GM12872 (cell line): ENCODE results near the gene NMNAT1.

Experiments
- CTCF ChIP-seq: IDR thresholded peaks from 3 replicates; pipeline ENCODE4 v1.5.1; 2011; ENCODE audit warnings: low read depth, mild to moderate bottlenecking, low read length, moderate library complexity; ENCODE audit not compliant: insufficient read depth

The NMNAT1 gene

GRCh38 chr1:9904596-9904995, 38.7 kb upstream of the NMNAT1 start:
- TF ChIP-seq CTCF = no peak

- no peak for TF ChIP-seq CTCF
These were observed 38.3 kb upstream of the NMNAT1 start for GRCh38 chr1:9905010-9905409.

GRCh38 chr1:9906466-9906865, 36.8 kb upstream of the NMNAT1 start:
- TF ChIP-seq CTCF = no peak

GRCh38 chr1:9907441-9907840, 35.8 kb upstream of the NMNAT1 start:
- TF ChIP-seq CTCF = no peak

GRCh38 chr1:9908871-9909233, 34.4 kb upstream of the NMNAT1 start:
- no peak for TF ChIP-seq CTCF

- no peak for TF ChIP-seq CTCF
These were observed 33.8 kb upstream of the NMNAT1 start for GRCh38 chr1:9909234-9910046.

GRCh38 chr1:9910076-9910422, 33.2 kb upstream of the NMNAT1 start, which contains the start of gene CTNNBIP1:
Gene CTNNBIP1, minus strand, starts transcription at chr1:9910269. Its CDS starts 38,205 bp downstream, at chr1:9872064.
- TF ChIP-seq CTCF = no peak
